NCI-H128 (cell line): ENCODE measurements around the gene WDR26.
"Not testable (repeated sequence)": the region's sequence is repeated elsewhere in the genome, so short reads cannot be mapped to it uniquely, and the experiment has no call there.

Experiments used
- DNase-seq: peaks from one replicate; lab custom pipeline; 2025; ENCODE audit not compliant: unreplicated experiment; lab: John Stamatoyannopoulos, UW

The WDR26 gene

GRCh38 chr1:224433701-224434672 lies 610 bp downstream of the WDR26 start:
- no peak for DNase-seq

DNA sequence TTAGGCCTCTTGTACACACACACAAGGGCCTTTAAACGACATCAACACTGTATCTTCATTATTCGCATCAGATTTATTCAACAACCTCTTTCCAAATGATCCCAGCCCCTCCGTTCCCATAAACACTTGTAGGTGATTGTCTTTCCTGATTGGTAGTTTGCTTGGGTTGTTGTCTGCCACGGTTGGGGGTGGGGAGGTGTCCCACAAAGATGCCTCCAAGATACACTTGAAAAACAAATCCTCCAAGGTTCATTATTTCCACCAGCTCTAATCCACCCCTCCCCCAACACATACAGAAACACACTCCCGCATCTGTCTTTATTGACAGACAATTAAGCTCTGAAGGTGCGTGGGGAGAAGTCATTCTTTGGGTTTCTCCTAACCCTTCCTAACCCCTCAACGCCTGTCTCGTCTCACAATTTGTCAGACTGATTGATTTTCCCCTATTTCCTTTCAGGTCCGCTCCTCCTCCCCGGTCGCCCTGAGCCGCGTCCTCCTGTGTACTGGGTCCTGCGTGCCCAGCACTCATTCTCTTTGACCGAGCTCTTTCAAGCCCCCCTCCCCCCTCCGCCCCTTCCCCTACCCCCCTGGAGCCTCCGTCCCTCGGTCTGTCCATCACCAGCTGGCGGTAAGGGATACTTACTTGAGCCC lies 1.4 kb downstream of the WDR26 start:
- DNase-seq, result no peak

DNA sequence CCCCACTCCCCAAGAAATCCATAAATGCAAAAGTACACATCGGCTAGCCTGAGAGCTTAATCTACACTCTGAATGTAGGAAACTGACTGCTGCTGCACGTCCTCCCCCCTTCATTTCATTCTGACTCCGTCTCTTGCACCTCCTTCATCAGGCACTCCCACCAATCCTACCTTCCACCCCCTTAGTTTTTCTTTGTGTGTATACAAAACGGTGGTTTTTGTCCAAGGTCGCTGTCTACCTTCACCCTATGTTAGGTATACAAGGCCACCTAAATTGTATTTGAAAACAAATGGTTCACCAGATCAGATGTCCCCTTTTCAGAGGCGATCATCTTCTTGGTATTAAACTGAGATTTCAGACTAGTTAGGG lies 1.9 kb downstream of the WDR26 start:
- no peak for DNase-seq

DNA sequence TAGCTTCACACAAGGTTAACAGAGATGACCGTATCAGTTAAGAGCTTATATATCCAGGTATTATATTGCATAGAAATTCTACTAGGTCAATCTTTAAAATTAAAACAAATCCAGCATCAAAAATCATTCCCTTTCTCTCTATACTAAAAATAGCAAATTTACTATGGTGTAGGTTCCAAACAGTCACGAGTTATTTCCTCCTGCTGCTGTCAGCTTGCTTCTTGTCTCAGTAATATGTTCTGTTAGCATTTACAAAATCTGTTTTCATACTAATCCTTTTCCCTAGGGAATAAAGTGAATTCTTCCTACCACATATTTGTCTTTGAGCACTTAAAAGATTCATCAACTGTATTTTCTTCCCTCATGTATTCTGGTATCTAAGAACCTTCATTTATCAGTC lies 2.5 kb downstream of the WDR26 start:
- DNase-seq, result no peak

GRCh38 chr1:224431726-224432125 lies 2.9 kb downstream of the WDR26 start:
- no peak for DNase-seq

DNA sequence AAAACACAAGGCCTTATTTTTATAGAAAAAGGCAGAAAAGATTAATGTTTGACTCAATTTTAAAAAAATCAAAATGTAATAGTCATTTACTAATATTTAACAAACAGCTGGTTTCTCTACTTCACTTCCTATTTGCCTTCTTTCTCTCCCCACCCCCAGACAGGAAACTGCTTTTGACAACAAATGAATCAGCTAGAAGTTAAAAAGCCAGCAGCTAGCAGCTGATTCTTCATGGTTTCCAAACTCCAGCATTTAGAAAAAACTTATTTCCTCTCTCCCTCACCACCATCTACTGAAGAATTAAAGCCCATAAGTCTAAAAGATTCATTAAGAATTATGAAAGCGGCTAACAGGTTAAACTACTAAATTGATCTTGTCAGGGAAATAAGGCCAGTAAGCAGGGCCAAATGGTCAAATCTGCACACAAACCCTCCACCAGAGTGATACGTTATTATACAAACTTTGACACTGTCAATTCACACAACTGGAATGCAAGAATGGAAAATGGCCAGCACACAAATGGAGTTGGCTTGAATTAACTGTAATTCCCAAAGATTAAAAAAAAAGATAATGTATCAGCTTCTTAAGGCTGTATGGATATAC lies 4.0 kb downstream of the WDR26 start:
- DNase-seq, result no peak

DNA sequence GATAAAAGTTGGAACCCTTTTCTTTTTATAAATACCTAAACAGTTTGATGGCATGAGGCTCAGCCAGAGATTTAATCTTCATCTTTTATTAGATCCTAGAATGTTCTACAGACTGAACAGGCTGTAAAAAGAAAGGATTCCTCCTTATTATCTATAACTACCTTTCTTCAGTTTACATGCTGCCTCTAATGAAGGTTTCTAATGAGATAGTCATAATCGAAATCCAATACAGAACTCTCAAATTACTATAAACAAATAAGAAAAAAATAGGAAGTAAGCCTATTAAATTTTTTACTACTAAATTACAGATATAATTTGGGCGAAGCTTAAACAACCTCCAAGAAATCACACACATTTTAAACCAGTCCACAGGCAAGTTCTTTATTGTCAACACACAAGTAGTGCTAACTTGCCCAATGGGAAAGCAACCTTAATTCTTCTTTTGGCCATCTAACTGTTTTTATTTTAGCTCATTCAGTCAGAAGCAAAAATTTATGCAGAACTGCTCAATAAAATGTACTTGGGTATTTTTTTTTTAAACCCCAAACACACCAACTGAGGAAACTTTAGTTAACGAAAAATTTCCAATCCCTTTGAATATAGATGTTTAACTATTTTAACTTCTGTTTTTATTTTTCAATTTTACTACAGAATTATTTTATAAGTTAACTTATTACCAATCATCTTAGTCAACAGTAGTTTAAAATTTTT lies 4.8 kb downstream of the WDR26 start:
- DNase-seq, result no peak

- not testable (repeated sequence) for DNase-seq
Observed at GRCh38 chr1:224428713-224429112, 5.9 kb downstream of the WDR26 start.

DNA sequence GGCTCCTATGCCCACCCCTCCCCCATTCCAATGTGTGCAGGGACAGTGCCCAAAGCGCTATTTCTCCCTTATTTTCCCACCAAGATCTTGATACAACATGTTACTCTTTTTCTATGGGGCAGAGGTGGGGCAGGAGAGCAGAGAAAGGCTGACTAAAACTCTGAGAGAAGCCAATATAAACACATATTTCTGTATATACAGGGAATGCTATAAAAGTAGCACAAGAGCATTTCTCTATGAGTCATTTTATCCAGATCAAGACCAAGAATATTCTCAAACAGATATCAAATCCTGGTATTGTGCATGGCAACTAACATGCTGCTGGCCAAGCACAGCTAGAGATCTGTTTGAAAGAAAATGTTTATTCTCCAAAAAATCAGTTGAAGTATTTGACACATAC lies 7.3 kb downstream of the WDR26 start:
- DNase-seq, result no peak

GRCh38 chr1:224426869-224427268 lies 7.7 kb downstream of the WDR26 start:
- not testable (repeated sequence) for DNase-seq

DNA sequence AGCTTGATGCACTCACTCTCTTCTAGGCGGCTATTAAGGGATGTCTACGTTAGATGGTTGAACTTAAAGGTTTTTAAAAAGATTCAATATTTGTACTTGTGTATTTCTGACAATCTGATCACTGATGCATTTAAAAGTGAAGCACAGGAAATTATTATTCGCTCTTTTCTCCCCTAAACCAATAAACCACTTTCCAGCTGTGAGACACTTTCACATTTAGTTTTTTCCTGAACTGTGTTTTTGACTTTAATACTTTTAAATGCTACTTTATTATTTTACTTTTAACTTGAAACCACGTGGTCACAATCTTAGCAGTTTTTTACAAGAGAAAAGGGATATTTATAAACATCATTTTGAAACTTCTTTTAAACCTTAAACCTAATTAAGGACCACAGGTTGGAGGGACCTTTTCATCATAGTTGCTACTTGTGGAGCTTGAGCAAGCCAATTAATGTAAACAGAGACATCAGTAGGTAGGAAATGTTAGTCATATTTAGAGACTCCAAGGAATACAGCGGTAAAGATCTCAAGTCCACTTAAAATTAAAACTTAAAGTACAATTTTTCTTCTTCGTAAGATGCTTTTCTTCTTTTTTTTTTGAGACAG lies 9.2 kb downstream of the WDR26 start:
- no peak for DNase-seq

- DNase-seq, result no peak
Observed at GRCh38 chr1:224420106-224420505, 14.5 kb downstream of the WDR26 start.

GRCh38 chr1:224411766-224412165 lies 22.8 kb downstream of the WDR26 start:
- no peak for DNase-seq

DNA sequence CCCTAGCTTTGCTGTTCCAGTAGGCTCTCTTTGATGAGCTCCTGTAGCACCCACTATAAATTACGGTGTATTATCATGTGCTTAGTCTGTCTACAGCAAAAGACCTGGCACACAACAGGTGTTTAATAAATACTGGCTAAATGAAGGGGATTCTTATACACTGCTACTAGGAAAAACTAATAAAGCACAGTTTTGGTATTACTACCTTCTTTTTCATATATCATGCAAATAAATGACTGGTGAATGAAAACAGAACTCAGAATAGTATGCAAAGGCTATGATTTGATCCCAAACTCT lies 26.4 kb downstream of the WDR26 start:
- no peak for DNase-seq

GRCh38 chr1:224407571-224408293 lies 26.9 kb downstream of the WDR26 start:
- DNase-seq, result no peak

GRCh38 chr1:224406216-224406615 lies 28.4 kb downstream of the WDR26 start:
- no peak for DNase-seq

GRCh38 chr1:224405604-224405970 lies 29.0 kb downstream of the WDR26 start:
- no peak for DNase-seq

DNA sequence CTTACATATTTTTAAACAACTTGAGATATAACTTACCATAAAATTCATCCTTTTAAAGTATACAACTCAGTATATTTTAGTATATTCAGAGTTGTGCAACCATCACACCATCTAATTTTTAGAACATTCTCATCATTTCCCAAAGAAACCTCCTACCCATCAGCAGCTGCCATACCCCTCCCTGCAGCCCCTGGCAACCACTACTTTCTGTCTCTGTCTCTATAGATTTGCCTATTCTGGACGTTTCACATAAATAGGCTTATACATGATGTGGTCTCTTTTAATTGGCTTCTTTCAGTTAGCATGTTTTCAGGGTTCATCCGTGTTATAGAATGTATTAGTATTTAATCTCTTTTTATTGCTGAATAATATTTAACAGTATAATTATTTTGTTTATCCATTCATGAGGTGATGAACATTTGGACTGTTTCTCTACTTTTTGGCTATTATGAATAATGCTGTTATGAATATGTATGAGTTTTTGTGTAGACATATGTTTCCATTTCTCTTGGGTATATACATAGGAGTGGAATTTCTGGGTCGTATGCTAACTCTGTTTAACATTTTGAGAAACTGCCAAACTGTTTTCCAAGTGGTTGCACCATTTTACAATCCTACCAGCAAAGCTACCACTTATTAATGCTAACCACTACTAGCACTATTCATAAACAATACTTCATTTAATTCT lies 29.5 kb downstream of the WDR26 start:
- DNase-seq, result no peak

DNA sequence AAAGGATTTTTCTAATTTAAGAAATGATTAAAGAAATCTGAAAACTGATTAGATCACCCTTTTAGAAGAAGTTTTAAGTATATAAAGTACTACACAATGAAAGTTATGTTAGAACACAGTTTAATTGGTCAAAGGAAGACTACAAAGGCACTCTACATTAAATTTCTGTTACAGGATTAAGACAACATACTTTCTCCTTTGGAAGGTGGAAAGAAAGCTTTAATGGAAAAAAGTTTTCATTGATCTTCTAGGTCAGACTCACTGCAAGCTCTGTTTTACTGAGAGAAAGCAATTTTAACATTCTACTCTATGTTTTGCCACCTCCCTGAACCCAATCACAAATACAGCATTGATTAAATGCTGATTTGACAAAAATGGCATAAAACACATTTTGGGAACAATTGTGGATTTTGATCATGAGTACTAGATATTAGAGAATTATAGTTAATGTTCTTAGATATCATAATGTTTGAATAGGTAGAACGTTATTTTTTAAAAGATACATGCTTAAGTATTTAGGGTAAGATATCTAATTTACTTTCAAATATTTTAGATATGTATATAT lies 32.0 kb downstream of the WDR26 start:
- DNase-seq, result no peak

- no peak for DNase-seq
Observed at GRCh38 chr1:224399887-224400286, 34.7 kb downstream of the WDR26 start.
